Adipocyte (in vitro differentiated cells): ENCODE measurements around the gene SCCPDH.
A peak's percentile ranks its signal among the peaks of the same experiment; 100 is the strongest.
"Not testable (repeated sequence)": the region's sequence is repeated elsewhere in the genome, so short reads cannot be mapped to it uniquely, and the experiment has no call there.

Experiments used
- DNase-seq: peaks from one replicate; pipeline ENCODE4 v3.0.0-alpha.2; 2015; ENCODE audit warnings: low read depth
- H3K27me3 ChIP-seq: replicated peaks from 2 replicates; pipeline ENCODE4 v1.7.0; 2013; ENCODE audit warnings: mild to moderate bottlenecking, low read length, moderate library complexity; ENCODE audit not compliant: control insufficient read depth, insufficient read depth
- H3K36me3 ChIP-seq: 2 replicates; pipeline ENCODE4 v1.7.0; 2013; ENCODE audit warnings: low read length, mild to moderate bottlenecking, moderate library complexity; ENCODE audit not compliant: control insufficient read depth, insufficient read depth, severe bottlenecking
- H3K4me1 ChIP-seq: 2 replicates; pipeline ENCODE4 v1.7.0; 2013; ENCODE audit warnings: mild to moderate bottlenecking, low read length, moderate library complexity; ENCODE audit not compliant: control insufficient read depth, insufficient read depth
- H3K4me3 ChIP-seq: 2 replicates; pipeline ENCODE4 v1.7.0; 2013; ENCODE audit warnings: mild to moderate bottlenecking, low read length, moderate library complexity
- H3K9ac ChIP-seq: 2 replicates; pipeline ENCODE4 v1.7.0; 2013; ENCODE audit warnings: mild to moderate bottlenecking, low read length, moderate library complexity
- H3K9me3 ChIP-seq: 2 replicates; pipeline ENCODE4 v1.7.0; 2013; ENCODE audit warnings: mild to moderate bottlenecking, low read length, moderate library complexity; ENCODE audit not compliant: control insufficient read depth

The SCCPDH gene

GRCh38 chr1:246709835-246710234 lies 14.4 kb upstream of the SCCPDH start:
- no peak overlapping the region for H3K9ac ChIP-seq
- H3K9me3 ChIP-seq, result no peaks in the 10 kb centered on the region
- peaks cover 22% of the 10 kb centered on the region for H3K4me1 ChIP-seq
- no peaks in the 10 kb centered on the region for H3K36me3 ChIP-seq
- DNase-seq, result no peak
- H3K4me3 ChIP-seq, result no peak overlapping the region
- H3K27me3 ChIP-seq, result no peaks in the 10 kb centered on the region

GRCh38 chr1:246711548-246712003 lies 12.6 kb upstream of the SCCPDH start:
- Histone ChIP-seq H3K4me3 (no peak overlapping the region), H3K9me3 (no peaks in the 10 kb centered on the region), H3K36me3 (no peaks in the 10 kb centered on the region), H3K9ac (no peak overlapping the region), H3K27me3 (no peaks in the 10 kb centered on the region), H3K4me1 (peaks cover 13% of the 10 kb centered on the region)
- DNase-seq, result no peak

- H3K36me3 ChIP-seq, H3K4me3 ChIP-seq, H3K9ac ChIP-seq, H3K4me1 ChIP-seq, H3K27me3 ChIP-seq, DNase-seq, H3K9me3 ChIP-seq: not testable (repeated sequence)
Observed at GRCh38 chr1:246712428-246712827, 11.8 kb upstream of the SCCPDH start.

GRCh38 chr1:246719361-246719760 lies 4.8 kb upstream of the SCCPDH start:
- not testable (repeated sequence) for H3K9me3 ChIP-seq, H3K4me3 ChIP-seq, DNase-seq, H3K27me3 ChIP-seq, H3K9ac ChIP-seq, H3K36me3 ChIP-seq, H3K4me1 ChIP-seq

- not testable (repeated sequence) for H3K4me3 ChIP-seq, H3K9me3 ChIP-seq, DNase-seq, H3K9ac ChIP-seq, H3K4me1 ChIP-seq, H3K27me3 ChIP-seq, H3K36me3 ChIP-seq
Observed at GRCh38 chr1:246720814-246721213, 3.4 kb upstream of the SCCPDH start.

- peaks cover 6% of the 10 kb centered on the region for H3K36me3 ChIP-seq
- H3K4me3 ChIP-seq, result no peak overlapping the region
- peaks cover 22% of the 10 kb centered on the region for H3K4me1 ChIP-seq
- H3K27me3 ChIP-seq, result no peaks in the 10 kb centered on the region
- DNase-seq, result no peak
- no peak overlapping the region for H3K9ac ChIP-seq
- no peaks in the 10 kb centered on the region for H3K9me3 ChIP-seq
Observed at GRCh38 chr1:246722720-246723119, 1.5 kb upstream of the SCCPDH start.

- peaks cover 22% of the 10 kb centered on the region for H3K4me1 ChIP-seq
- H3K9me3 ChIP-seq, result no peaks in the 10 kb centered on the region
- peak overlapping the region; percentile 88 for H3K4me3 ChIP-seq
- no peaks in the 10 kb centered on the region for H3K27me3 ChIP-seq
- H3K36me3 ChIP-seq, result peaks cover 23% of the 10 kb centered on the region
- H3K9ac ChIP-seq, result peak overlapping the region; percentile 90
- DNase-seq, result peak; percentile 62
Observed at GRCh38 chr1:246724731-246725095, 504 bp downstream of the SCCPDH start.

GRCh38 chr1:246725191-246725590 lies 982 bp downstream of the SCCPDH start:
- peak overlapping the region; percentile 90 for H3K9ac ChIP-seq
- peak overlapping the region; percentile 88 for H3K4me3 ChIP-seq
- no peak for DNase-seq
- H3K36me3 ChIP-seq, result peaks cover 28% of the 10 kb centered on the region
- H3K9me3 ChIP-seq, result no peaks in the 10 kb centered on the region
- H3K27me3 ChIP-seq, result no peaks in the 10 kb centered on the region
- H3K4me1 ChIP-seq, result peaks cover 22% of the 10 kb centered on the region

- peaks cover 30% of the 10 kb centered on the region for H3K4me1 ChIP-seq
- no peaks in the 10 kb centered on the region for H3K27me3 ChIP-seq
- peak overlapping the region; percentile 88 for H3K4me3 ChIP-seq
- DNase-seq, result no peak
- peaks cover 37% of the 10 kb centered on the region for H3K36me3 ChIP-seq
- H3K9ac ChIP-seq, result peak overlapping the region; percentile 90
- H3K9me3 ChIP-seq, result peaks cover 2% of the 10 kb centered on the region
Observed at GRCh38 chr1:246726255-246726679, 2.1 kb downstream of the SCCPDH start.

GRCh38 chr1:246726881-246727280 lies 2.7 kb downstream of the SCCPDH start:
- Histone ChIP-seq H3K9me3 (peaks cover 2% of the 10 kb centered on the region), H3K27me3 (no peaks in the 10 kb centered on the region), H3K9ac (peak overlapping the region; percentile 90), H3K36me3 (peaks cover 41% of the 10 kb centered on the region), H3K4me1 (peaks cover 32% of the 10 kb centered on the region), H3K4me3 (no peak overlapping the region)
- DNase-seq, result no peak

GRCh38 chr1:246727594-246727993 lies 3.4 kb downstream of the SCCPDH start:
- H3K36me3 ChIP-seq, result peaks cover 45% of the 10 kb centered on the region
- H3K27me3 ChIP-seq, result no peaks in the 10 kb centered on the region
- H3K4me3 ChIP-seq, result no peak overlapping the region
- H3K4me1 ChIP-seq, result peaks cover 32% of the 10 kb centered on the region
- H3K9me3 ChIP-seq, result peaks cover 2% of the 10 kb centered on the region
- H3K9ac ChIP-seq, result peak overlapping the region; percentile 90
- no peak for DNase-seq

GRCh38 chr1:246728311-246728710 lies 4.1 kb downstream of the SCCPDH start:
- Histone ChIP-seq H3K36me3 (peaks cover 52% of the 10 kb centered on the region), H3K27me3 (no peaks in the 10 kb centered on the region), H3K9ac (no peak overlapping the region), H3K4me3 (no peak overlapping the region), H3K9me3 (peaks cover 2% of the 10 kb centered on the region), H3K4me1 (peaks cover 32% of the 10 kb centered on the region)
- no peak for DNase-seq
